Osteoblast (primary cell): ENCODE results near the gene HOXD12. TPM values are rescaled to one million over a fixed set of nuclear protein-coding genes. Genes with fewer than 3 reads are reported as not detected.

Source experiments
- DNase-seq: peaks from one replicate; pipeline ENCODE4 v3.0.0; 2011; ENCODE audit warnings: low spot score, mixed read lengths; ENCODE audit not compliant: insufficient read length; ENCODE audit errors: missing footprints
- H2AFZ ChIP-seq: 2 replicates; pipeline ENCODE4 v1.6.0; 2011; ENCODE audit warnings: mild to moderate bottlenecking, low read length
- H3K27ac ChIP-seq: 2 replicates; pipeline ENCODE4 v1.5.1; 2011; ENCODE audit warnings: mild to moderate bottlenecking, low read depth, low read length, moderate library complexity
- H3K27me3 ChIP-seq: 2 replicates; pipeline ENCODE4 v1.6.0; 2012; ENCODE audit warnings: mild to moderate bottlenecking, control low read depth, inconsistent platforms, low read length, moderate library complexity; ENCODE audit not compliant: insufficient read depth
- H3K36me3 ChIP-seq: 2 replicates; pipeline ENCODE4 v1.5.1; 2011; ENCODE audit warnings: mild to moderate bottlenecking, low read length, control low read depth, moderate library complexity; ENCODE audit not compliant: insufficient read depth
- H3K4me1 ChIP-seq: 2 replicates; pipeline ENCODE4 v1.5.1; 2011; ENCODE audit warnings: mild to moderate bottlenecking, low read length, control low read depth, moderate library complexity; ENCODE audit not compliant: insufficient read depth
- H3K4me2 ChIP-seq: 2 replicates; pipeline ENCODE4 v1.6.0; 2011; ENCODE audit warnings: mild to moderate bottlenecking, low read length; ENCODE audit not compliant: insufficient read depth
- H3K4me3 ChIP-seq: fragments of 200-600 bp; sonication (generic); 3 replicates; pipeline ENCODE4 v1.5.1; 2012; ENCODE audit warnings: mild to moderate bottlenecking, low read length, inconsistent platforms; ENCODE audit not compliant: insufficient read depth
- H3K79me2 ChIP-seq: 2 replicates; pipeline ENCODE4 v1.6.0; 2012; ENCODE audit warnings: mild to moderate bottlenecking, low read length, control low read depth, inconsistent platforms; ENCODE audit not compliant: insufficient read depth
- H3K9me3 ChIP-seq: 2 replicates; pipeline ENCODE4 v1.5.1; 2011; ENCODE audit warnings: low read depth, low read length, control low read depth
- H4K20me1 ChIP-seq: 2 replicates; pipeline ENCODE4 v1.6.0; 2012; ENCODE audit warnings: mild to moderate bottlenecking, low read length, control low read depth; ENCODE audit not compliant: insufficient read depth
- total RNA-seq: library from RNA; depleted of rRNA; stranded (reverse); fragments of >200 nt; gene quantifications from 2 replicates; pipeline ENCODE4 v1.2.3, GENCODE V29; 2012
- TF ChIP-seq, protein P1 (sequence below): IDR thresholded peaks from 2 replicates; pipeline ENCODE4 v1.5.1; 2011; ENCODE audit warnings: mild to moderate bottlenecking, low read depth, low read length, moderate library complexity; ENCODE audit errors: extremely low read depth

The HOXD12 gene
- total RNA-seq, 1 donor: not detected

DNA sequence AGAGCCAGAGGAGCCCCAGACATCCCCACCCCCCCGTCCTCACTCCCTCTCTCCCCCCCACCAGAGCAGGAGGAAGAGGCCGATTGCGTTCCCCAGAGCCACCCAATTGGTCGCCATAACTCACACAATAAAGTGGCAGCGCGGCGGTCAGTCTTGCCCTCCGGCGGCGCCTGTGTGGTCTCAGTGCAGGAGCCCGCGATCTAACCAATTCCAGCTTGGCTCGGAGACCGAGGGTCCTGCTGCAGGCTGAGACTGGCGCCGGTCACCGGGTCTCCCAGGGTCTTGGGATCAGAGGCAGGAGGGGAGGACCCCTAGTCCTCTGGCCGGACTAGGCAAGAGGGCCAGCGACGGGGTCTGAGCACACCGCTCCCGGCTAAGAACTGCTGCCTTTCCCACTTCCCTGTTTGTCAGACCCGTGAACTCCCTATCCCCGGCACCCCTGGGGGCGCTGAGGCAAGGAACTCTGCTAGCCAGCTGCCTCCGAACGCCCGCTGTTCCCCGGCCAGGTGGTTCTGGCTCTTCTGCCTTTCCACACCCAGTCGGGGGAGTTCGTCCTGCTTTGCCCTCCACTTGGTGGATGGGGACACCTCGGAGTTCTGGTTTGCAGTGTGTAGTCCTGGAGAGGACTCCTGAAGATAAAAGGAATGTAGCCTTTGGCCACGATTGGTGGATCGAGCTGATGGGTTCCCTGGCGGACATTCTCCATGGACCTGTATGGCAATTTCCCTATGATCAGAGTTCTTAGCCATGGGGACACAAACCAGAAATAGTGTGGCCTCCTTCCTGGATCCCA lies 1.0 kb upstream of the HOXD12 start:
- no peak for DNase-seq
- no peaks in the 10 kb centered on the region for H3K79me2 ChIP-seq
- TF ChIP-seq, protein P1, sequence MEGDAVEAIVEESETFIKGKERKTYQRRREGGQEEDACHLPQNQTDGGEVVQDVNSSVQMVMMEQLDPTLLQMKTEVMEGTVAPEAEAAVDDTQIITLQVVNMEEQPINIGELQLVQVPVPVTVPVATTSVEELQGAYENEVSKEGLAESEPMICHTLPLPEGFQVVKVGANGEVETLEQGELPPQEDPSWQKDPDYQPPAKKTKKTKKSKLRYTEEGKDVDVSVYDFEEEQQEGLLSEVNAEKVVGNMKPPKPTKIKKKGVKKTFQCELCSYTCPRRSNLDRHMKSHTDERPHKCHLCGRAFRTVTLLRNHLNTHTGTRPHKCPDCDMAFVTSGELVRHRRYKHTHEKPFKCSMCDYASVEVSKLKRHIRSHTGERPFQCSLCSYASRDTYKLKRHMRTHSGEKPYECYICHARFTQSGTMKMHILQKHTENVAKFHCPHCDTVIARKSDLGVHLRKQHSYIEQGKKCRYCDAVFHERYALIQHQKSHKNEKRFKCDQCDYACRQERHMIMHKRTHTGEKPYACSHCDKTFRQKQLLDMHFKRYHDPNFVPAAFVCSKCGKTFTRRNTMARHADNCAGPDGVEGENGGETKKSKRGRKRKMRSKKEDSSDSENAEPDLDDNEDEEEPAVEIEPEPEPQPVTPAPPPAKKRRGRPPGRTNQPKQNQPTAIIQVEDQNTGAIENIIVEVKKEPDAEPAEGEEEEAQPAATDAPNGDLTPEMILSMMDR: no peak
- H3K27me3 ChIP-seq: peaks cover 99% of the 10 kb centered on the region
- H3K36me3 ChIP-seq: no peaks in the 10 kb centered on the region
- no peak overlapping the region for H2AFZ ChIP-seq
- no peak overlapping the region for H3K4me3 ChIP-seq
- no peak overlapping the region for H3K4me2 ChIP-seq
- H3K4me1 ChIP-seq: peaks cover 9% of the 10 kb centered on the region
- H3K9me3 ChIP-seq: no peaks in the 10 kb centered on the region
- H3K27ac ChIP-seq: no peak overlapping the region
- peaks cover 3% of the 10 kb centered on the region for H4K20me1 ChIP-seq

DNA sequence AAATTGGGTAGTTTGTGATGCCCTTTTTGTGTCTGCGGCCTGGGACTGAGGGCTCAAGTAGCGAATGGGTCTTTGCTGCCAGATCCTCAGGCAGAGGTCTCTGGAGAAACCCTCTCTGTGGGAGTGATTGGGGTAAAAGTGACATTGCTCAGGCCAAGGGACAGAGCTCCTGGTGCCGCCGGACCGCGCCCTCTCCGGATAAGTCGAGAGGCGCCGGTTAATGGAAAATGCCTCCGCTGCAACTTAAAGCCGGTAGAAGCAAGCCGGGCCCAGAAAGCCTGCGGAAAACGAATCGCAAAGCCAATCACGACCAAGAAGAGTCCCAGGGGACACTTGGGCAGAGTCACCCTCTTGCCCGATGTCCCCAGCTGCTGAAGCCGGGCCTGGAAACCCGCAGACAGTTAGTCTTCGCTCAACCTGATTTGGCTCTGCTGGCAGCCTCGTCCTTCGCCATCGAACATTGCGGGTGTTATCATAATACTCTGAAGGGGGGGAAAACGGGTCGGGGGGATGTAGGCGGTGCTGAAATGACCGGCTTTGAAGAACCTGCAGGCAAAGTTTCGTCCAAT lies 352 bp upstream of the HOXD12 start:
- TF ChIP-seq, protein P1: no peak

DNA sequence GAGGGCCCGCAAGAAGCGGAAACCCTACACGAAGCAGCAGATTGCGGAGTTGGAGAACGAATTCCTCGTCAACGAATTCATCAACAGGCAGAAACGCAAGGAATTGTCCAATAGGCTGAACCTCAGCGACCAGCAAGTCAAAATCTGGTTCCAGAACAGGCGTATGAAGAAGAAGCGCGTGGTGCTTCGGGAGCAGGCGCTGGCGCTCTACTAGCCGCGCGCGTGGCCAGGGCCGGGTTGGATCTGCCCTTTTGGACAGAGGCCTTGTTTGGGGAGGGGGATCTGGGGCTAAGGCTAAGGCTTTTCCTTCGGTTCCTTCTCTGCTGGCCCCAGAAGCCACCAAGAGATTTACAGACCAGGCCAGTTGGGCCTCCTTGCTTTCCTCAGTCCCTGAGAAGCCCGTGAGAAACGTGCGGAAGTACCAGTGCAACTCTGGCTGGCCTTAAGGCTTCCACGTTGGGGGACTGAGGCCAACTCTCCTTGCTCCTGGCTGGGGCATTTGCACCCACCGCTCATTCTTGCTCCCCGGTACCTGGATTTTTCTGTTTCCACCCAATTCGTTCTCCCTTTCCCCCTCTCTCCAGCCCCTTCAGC lies 1.0 kb downstream of the HOXD12 start:
- Histone ChIP-seq H2AFZ (no peak overlapping the region), H3K9me3 (no peaks in the 10 kb centered on the region), H3K36me3 (no peaks in the 10 kb centered on the region), H3K27me3 (peaks cover 99% of the 10 kb centered on the region), H4K20me1 (peaks cover 3% of the 10 kb centered on the region), H3K79me2 (no peaks in the 10 kb centered on the region), H3K4me3 (no peak overlapping the region), H3K4me1 (peaks cover 12% of the 10 kb centered on the region), H3K27ac (no peak overlapping the region), H3K4me2 (no peak overlapping the region)
- TF ChIP-seq, protein P1: no peak
- no peak for DNase-seq

More for the DNA sequence above, 352 bp upstream of the HOXD12 start:
- Histone ChIP-seq H4K20me1 (peaks cover 3% of the 10 kb centered on the region), H3K9me3 (no peaks in the 10 kb centered on the region), H3K27me3 (peaks cover 99% of the 10 kb centered on the region), H3K4me3 (no peak overlapping the region), H3K79me2 (no peaks in the 10 kb centered on the region), H2AFZ (no peak overlapping the region), H3K4me1 (peaks cover 12% of the 10 kb centered on the region), H3K27ac (no peak overlapping the region), H3K4me2 (no peak overlapping the region), H3K36me3 (no peaks in the 10 kb centered on the region)
- no peak for DNase-seq

DNA sequence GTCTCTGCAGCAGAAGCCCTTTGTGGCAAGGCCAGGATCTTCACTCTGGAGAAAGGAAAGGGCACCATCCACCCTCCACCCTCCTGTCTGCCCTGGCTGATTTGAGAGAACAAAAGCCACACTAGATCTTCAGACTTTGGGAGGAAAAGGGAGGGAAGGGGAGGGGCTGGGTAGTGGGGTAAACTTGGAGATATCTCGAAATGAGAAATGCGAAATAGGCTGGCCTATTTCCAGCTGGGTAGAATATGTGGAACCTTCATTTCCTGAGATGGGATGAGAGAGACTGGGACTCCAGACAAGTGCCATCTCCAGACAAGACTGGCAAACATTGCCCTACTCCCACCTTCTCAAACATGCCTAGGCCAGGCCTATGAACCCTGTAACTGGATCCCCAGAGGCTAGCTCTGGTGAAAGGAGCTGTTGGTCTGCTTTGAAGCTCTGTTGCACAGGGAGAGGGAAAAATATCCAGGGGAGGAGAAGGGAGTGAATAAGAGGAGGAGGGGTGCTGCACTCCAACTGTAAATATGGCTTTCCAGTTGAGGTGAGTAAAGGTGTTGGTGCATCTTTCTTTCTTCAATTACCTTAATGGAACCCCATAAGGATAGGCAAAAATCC lies 1.7 kb downstream of the HOXD12 start:
- no peak overlapping the region for H2AFZ ChIP-seq
- H3K4me3 ChIP-seq: no peak overlapping the region
- no peaks in the 10 kb centered on the region for H3K36me3 ChIP-seq
- H3K79me2 ChIP-seq: no peaks in the 10 kb centered on the region
- no peak overlapping the region for H3K27ac ChIP-seq
- DNase-seq: no peak
- H3K9me3 ChIP-seq: no peaks in the 10 kb centered on the region
- peaks cover 12% of the 10 kb centered on the region for H3K4me1 ChIP-seq
- no peak overlapping the region for H3K4me2 ChIP-seq
- peaks cover 3% of the 10 kb centered on the region for H4K20me1 ChIP-seq
- peaks cover 99% of the 10 kb centered on the region for H3K27me3 ChIP-seq
- TF ChIP-seq, protein P1: no peak
